Thoracic aorta (tissue), 2 donors: ENCODE results near the gene FMNL2. TPM values are rescaled to one million over a fixed set of nuclear protein-coding genes. Genes with fewer than 3 reads are reported as not detected.

ENCODE experiments used
- ATAC-seq: fragments of 150-250 bp; one replicate; pipeline ENCODE4 v1.8.0; 2017; ENCODE audit warnings: low read depth; ENCODE audit not compliant: insufficient number of reproducible peaks, low FRiP score
- DNase-seq: peaks from one replicate; pipeline ENCODE4 v3.0.0-alpha.2; 2020; ENCODE audit warnings: low spot score
- H3K27ac ChIP-seq, 2 donors: fragments of 200-600 bp; sonication (generic); 1 replicate in 1 of 2; 2 replicates in 1 of 2; pipeline ENCODE4 v1.5.1; 2016; ENCODE audit warnings: mild to moderate bottlenecking in 2 of 2, moderate library complexity in 2 of 2
- H3K27me3 ChIP-seq: fragments of 200-600 bp; sonication (generic); replicated peaks from 2 replicates; pipeline ENCODE4 v1.6.0; 2016; ENCODE audit warnings: mild to moderate bottlenecking; ENCODE audit not compliant: insufficient read depth
- H3K36me3 ChIP-seq: fragments of 200-600 bp; sonication (generic); one replicate; pipeline ENCODE4 v1.5.1; 2016
- H3K4me1 ChIP-seq, 2 donors: fragments of 200-600 bp; sonication (generic); 1 replicate in 1 of 2; 2 replicates in 1 of 2; pipeline versions ENCODE4 v1.5.1 to v1.6.0; 2016; ENCODE audit warnings: low read depth in 2 of 2, mild to moderate bottlenecking in 1 of 2; ENCODE audit not compliant: control insufficient read depth in 1 of 2
- H3K4me3 ChIP-seq: fragments of 200-600 bp; sonication (generic); 2 replicates; pipeline ENCODE4 v1.5.1; 2016; ENCODE audit warnings: mild to moderate bottlenecking
- H3K9me3 ChIP-seq: fragments of 200-600 bp; sonication (generic); 2 replicates; pipeline ENCODE4 v1.5.1; 2016
- total RNA-seq, 2 donors: library from RNA; depleted of rRNA; stranded (reverse); fragments of >200 nt; gene quantifications; one replicate each; pipeline versions ENCODE4 v1.1.0 to v1.2.3, GENCODE V29; 2016
- TF ChIP-seq, protein P1 (sequence below): fragments of 200-600 bp; sonication (generic); IDR thresholded peaks from one replicate; pipeline ENCODE4 v1.5.1; 2019; ENCODE audit warnings: antibody characterized with exemption

The FMNL2 gene
- total RNA-seq, 2 donors from 2014 or later = 30.6 to 87.0 TPM

DNA sequence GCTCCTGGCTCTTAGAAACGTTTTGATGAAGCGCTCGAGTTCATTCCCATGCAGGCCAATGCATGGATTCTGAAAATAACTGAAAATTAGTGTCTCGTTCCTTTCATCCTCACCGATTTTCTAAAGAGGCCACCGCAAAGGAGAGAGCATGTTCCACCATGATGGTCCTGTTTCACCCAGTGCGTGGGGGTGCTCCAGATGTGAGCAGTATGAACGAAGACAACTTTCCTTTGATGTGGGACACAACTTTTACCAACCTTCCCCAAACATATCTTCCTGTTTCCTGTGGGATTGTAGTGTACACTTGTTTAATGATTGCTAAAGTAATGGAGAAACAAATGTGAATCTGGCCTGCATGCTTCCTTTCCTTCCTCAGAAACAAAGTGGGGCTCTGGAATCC lies 267.8 kb downstream of the FMNL2 start:
- Histone ChIP-seq H3K9me3 (no peaks in the 10 kb centered on the region), H3K27me3 (no peaks in the 10 kb centered on the region), H3K4me3 (no peak overlapping the region), H3K4me1 (no peaks in the 10 kb centered on the region), H3K36me3 (no peaks in the 10 kb centered on the region), H3K27ac (no peak overlapping the region)
- TF ChIP-seq, protein P1, sequence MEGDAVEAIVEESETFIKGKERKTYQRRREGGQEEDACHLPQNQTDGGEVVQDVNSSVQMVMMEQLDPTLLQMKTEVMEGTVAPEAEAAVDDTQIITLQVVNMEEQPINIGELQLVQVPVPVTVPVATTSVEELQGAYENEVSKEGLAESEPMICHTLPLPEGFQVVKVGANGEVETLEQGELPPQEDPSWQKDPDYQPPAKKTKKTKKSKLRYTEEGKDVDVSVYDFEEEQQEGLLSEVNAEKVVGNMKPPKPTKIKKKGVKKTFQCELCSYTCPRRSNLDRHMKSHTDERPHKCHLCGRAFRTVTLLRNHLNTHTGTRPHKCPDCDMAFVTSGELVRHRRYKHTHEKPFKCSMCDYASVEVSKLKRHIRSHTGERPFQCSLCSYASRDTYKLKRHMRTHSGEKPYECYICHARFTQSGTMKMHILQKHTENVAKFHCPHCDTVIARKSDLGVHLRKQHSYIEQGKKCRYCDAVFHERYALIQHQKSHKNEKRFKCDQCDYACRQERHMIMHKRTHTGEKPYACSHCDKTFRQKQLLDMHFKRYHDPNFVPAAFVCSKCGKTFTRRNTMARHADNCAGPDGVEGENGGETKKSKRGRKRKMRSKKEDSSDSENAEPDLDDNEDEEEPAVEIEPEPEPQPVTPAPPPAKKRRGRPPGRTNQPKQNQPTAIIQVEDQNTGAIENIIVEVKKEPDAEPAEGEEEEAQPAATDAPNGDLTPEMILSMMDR = no peak
- DNase-seq (no peak), ATAC-seq (no peak)

DNA sequence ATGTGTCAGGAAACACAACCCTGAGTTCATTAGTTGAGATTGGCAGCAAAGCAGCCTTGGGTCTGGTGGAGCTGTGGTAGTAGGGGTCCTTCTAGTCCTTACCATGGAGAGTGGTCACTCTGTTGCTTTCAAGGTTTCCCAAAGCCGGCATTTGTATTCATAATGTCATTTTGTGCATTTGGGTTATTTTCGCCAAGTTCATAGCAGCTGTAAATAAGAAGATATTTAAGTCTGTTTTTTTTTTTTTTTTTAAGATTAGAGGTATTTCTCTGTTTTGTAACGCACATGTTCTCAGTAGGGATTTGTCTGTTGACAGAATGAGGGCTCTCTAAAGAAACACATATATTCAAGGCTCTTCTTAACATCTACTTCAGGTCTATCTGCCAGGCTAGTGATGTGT lies 268.2 kb downstream of the FMNL2 start:
- Histone ChIP-seq H3K9me3 (no peaks in the 10 kb centered on the region), H3K36me3 (no peaks in the 10 kb centered on the region), H3K27me3 (no peaks in the 10 kb centered on the region), H3K4me1 (no peaks in the 10 kb centered on the region), H3K27ac (no peak overlapping the region), H3K4me3 (no peak overlapping the region)
- ATAC-seq (no peak), DNase-seq (no peak)
- TF ChIP-seq, protein P1 = no peak

DNA sequence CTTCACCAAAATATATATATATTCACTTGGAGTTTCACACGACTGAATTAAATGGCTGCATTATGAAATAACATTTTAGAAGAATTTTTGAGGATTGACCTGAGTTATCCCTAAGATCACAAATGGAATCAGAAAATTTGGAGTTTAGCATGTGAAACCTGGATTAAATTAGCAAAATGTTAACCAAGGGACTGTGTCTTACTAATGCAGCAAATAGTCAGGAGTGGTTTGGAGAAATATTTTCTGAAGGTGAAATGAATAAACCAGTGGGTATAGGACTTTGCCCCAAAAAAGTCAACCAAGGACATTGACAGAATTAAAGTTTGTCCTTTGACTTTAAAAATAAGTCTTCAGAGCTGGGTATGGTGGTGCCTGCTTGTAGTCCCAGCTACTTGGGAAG lies 271.1 kb downstream of the FMNL2 start:
- Histone ChIP-seq H3K27ac (no peak overlapping the region), H3K27me3 (no peaks in the 10 kb centered on the region), H3K36me3 (no peaks in the 10 kb centered on the region), H3K4me3 (no peak overlapping the region), H3K9me3 (no peaks in the 10 kb centered on the region), H3K4me1 (no peaks in the 10 kb centered on the region)
- no peak for ATAC-seq
- TF ChIP-seq, protein P1 = no peak
- DNase-seq = no peak

DNA sequence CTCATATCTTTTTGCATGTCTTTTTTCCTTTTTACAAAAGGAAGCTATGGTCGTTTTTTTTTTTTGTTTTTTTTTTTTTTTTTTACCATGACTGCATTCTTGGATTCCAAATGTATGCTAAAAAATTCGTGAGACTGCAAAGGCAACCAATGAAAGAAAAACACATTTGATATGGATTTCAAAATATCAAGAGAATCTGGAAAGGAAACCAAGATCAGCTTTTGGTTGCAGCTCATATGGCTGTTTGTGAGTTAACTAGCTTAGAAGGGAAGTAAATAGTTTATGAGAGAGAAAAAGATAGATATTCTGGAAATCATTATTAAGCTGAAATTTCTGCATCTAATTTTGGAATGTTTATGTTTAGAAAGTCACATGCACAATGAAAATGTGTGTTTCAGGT lies 272.0 kb downstream of the FMNL2 start:
- H3K27ac ChIP-seq = no peak overlapping the region
- no peaks in the 10 kb centered on the region for H3K9me3 ChIP-seq
- ATAC-seq (no peak), DNase-seq (no peak)
- H3K27me3 ChIP-seq = no peaks in the 10 kb centered on the region
- TF ChIP-seq, protein P1 = no peak
- H3K36me3 ChIP-seq = no peaks in the 10 kb centered on the region
- peaks cover 6 to 8% of the 10 kb centered on the region in 2 donors for H3K4me1 ChIP-seq
- H3K4me3 ChIP-seq = no peak overlapping the region

DNA sequence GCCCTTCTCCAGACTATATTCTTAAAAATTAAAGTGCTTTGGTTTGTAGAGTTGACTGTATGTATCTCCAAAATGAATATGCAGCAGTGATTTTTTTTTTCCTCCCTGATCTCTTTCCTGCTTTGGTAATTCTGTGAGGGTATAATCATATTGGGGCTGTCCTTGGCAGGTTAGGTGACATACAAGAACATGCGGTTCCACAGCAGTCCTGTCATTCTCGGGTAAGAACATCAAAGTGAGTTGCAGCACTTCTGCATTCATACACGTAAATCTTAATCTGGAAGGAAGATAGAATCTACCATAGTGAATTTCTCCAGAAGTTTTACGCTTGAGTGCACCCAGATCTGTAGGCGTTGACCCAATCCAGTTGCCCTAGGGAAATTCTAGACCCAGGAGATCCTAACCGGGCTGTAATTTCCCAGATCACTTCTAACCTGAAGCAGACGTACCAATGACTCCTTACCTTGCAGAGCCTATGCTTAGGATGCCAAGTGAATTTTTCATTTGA lies 272.9 kb downstream of the FMNL2 start:
- Histone ChIP-seq H3K27me3 (no peaks in the 10 kb centered on the region), H3K36me3 (no peaks in the 10 kb centered on the region), H3K4me1 (peaks cover 15 to 17% of the 10 kb centered on the region in 2 donors), H3K27ac (no peak overlapping the region), H3K9me3 (no peaks in the 10 kb centered on the region), H3K4me3 (no peak overlapping the region)
- DNase-seq = no peak
- no peak for ATAC-seq
- TF ChIP-seq, protein P1 = no peak
